Esophagus squamous epithelium (tissue), 4 donors: Measurements from ENCODE around the gene RAB10.

Experiments
- POLR2A ChIP-seq, 4 donors: fragments of 450-650 bp; IDR thresholded peaks; one replicate each; pipeline ENCODE4 v1.6.1; 2017; ENCODE audit warnings: antibody characterized with exemption in 4 of 4, mild to moderate bottlenecking in 4 of 4, moderate library complexity in 3 of 4
- TF ChIP-seq, protein P1 (sequence below), 6 experiments: fragments of 450-650 bp in 4 of 6; fragments of 200-600 bp in 2 of 6; sonication (generic) in 2 of 6; IDR thresholded peaks; one replicate each; pipeline ENCODE4 v1.5.1; 2016 to 2019; ENCODE audit warnings: antibody characterized with exemption in 6 of 6, mild to moderate bottlenecking in 4 of 6, moderate library complexity in 4 of 6

- TF ChIP-seq, protein P1, sequence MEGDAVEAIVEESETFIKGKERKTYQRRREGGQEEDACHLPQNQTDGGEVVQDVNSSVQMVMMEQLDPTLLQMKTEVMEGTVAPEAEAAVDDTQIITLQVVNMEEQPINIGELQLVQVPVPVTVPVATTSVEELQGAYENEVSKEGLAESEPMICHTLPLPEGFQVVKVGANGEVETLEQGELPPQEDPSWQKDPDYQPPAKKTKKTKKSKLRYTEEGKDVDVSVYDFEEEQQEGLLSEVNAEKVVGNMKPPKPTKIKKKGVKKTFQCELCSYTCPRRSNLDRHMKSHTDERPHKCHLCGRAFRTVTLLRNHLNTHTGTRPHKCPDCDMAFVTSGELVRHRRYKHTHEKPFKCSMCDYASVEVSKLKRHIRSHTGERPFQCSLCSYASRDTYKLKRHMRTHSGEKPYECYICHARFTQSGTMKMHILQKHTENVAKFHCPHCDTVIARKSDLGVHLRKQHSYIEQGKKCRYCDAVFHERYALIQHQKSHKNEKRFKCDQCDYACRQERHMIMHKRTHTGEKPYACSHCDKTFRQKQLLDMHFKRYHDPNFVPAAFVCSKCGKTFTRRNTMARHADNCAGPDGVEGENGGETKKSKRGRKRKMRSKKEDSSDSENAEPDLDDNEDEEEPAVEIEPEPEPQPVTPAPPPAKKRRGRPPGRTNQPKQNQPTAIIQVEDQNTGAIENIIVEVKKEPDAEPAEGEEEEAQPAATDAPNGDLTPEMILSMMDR (IDR thresholded peaks at IDR 0.05): no peak
- TF ChIP-seq POLR2A (IDR thresholded peaks at IDR 0.05): no peak
Observed at GRCh38 chr2:26067980-26068507, 34.2 kb downstream of the RAB10 start.
